Measurements from ENCODE around the gene HNF1A. TPM values are rescaled to one million over a fixed set of nuclear protein-coding genes. Genes with fewer than 3 reads are reported as not detected.
A peak's percentile ranks its signal among the peaks of the same experiment; 100 is the strongest.
"Not testable (repeated sequence)": the region's sequence is repeated elsewhere in the genome, so short reads cannot be mapped to it uniquely, and the experiment has no call there.

The HNF1A gene
- total RNA-seq, 2 experiments from 2014 or later = not detected

- intact Hi-C loops (cut with micrococcal nuclease); H3K27ac Mint-ChIP-seq; DNase-seq; H3K9me3 Mint-ChIP-seq; H3K27me3 Mint-ChIP-seq (ENCODE audit: low read depth); H3K4me1 Mint-ChIP-seq (ENCODE audit: low read depth); H3K4me3 Mint-ChIP-seq; H3K36me3 Mint-ChIP-seq (ENCODE audit: low read depth): not testable (repeated sequence)
- CTCF ChIA-PET = interaction anchor here (1.6 kb wide), 1 partner anchor 12 kb away, joined by 7 read pairs; no protein-coding TSS in a partner anchor
Observed at GRCh38 chr12:121047400-121047799, 69.1 kb downstream of the HNF1A start.

- H3K27me3 Mint-ChIP-seq (ENCODE audit: low read depth) = peaks cover 4% of the 10 kb centered on the region
- peak overlapping the region; percentile 57 for H3K27ac Mint-ChIP-seq
- DNase-seq = no peak
- CTCF ChIA-PET = interaction anchor here (0.6 to 1.6 kb wide), 3 partner anchors 11 to 70 kb away, joined by 3 to 7 read pairs (median 3); no protein-coding TSS in a partner anchor
- H3K4me1 Mint-ChIP-seq (ENCODE audit: low read depth) = peaks cover 6% of the 10 kb centered on the region
- intact Hi-C loops (cut with micrococcal nuclease) = no loop called here
- peak overlapping the region; percentile 60 for H3K4me3 Mint-ChIP-seq
- no peaks in the 10 kb centered on the region for H3K36me3 Mint-ChIP-seq (ENCODE audit: low read depth)
- H3K9me3 Mint-ChIP-seq = no peaks in the 10 kb centered on the region
Observed at GRCh38 chr12:121048442-121048841, 70.1 kb downstream of the HNF1A start.

GRCh38 chr12:121050725-121051124, 72.4 kb downstream of the HNF1A start:
- no peak overlapping the region for H3K4me3 Mint-ChIP-seq
- no peaks in the 10 kb centered on the region for H3K36me3 Mint-ChIP-seq (ENCODE audit: low read depth)
- no peaks in the 10 kb centered on the region for H3K9me3 Mint-ChIP-seq
- H3K27ac Mint-ChIP-seq = no peak overlapping the region
- no peaks in the 10 kb centered on the region for H3K4me1 Mint-ChIP-seq (ENCODE audit: low read depth)
- no peak for DNase-seq
- intact Hi-C loops (cut with micrococcal nuclease) = no loop called here
- CTCF ChIA-PET = interaction anchor here (1.1 to 1.8 kb wide), 2 partner anchors 9 to 45 kb away, joined by 3 to 5 read pairs; no protein-coding TSS in a partner anchor
- H3K27me3 Mint-ChIP-seq (ENCODE audit: low read depth) = peaks cover 1% of the 10 kb centered on the region

Other genes with a start within 250 kb of the HNF1A start
- gene SPPL3, start 74.2 kb upstream of the HNF1A start, total RNA-seq = 10 to 100 TPM; 19.8 to 22.2 TPM
- gene C12orf43, start 37.9 kb downstream of the HNF1A start, total RNA-seq = 10 to 100 TPM; 14.1 to 15.0 TPM
- 10 to 100 TPM; 12.4 to 13.4 TPM for gene OASL, start 60.7 kb downstream of the HNF1A start, total RNA-seq
- gene P2RX7, start 154.3 kb downstream of the HNF1A start, total RNA-seq = 1 to 10 TPM; 6.3 to 6.6 TPM
- 10 to 100 TPM; 14.2 to 18.0 TPM for gene P2RX4, start 231.6 kb downstream of the HNF1A start, total RNA-seq

Measured in activated naive CD4-positive, alpha-beta T cell treated with anti-CD3 and anti-CD28 coated beads for 36 hours (primary cell).